Measurements from ENCODE around the gene GLI2. TPM values are rescaled to one million over a fixed set of nuclear protein-coding genes. Genes with fewer than 3 reads are reported as not detected.

GLI2 gene
- total and polyA plus RNA-seq, 9 of the 15 experiments (the other 6 are each of a cell fraction or from before 2014, with no cell fraction given), result 0.24 TPM; not detected in 8

DNA sequence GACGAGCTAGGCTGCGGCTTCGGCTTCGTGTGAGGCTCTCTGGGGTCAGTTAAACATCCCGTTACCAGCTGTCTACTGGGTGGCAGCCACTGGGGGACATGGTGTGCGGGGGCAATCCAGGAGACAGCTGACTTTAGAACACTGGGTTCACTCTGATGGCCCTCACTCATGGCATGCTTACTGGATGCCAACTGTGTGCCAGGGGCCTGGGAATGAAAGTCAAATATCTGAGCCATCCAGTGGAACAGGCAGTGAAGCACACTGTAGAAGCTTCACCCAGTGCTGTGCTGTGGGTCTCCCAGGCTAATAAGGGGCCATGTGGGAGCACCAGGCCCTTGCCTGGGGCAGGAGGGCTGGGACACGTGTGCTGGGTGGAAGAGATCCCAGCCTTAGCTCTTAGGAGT, 48.3 kb downstream of the GLI2 start:
- in situ Hi-C loops (cut with MboI), result no loop called here
- intact Hi-C loops (cut with micrococcal nuclease), result no loop called here
- Histone ChIP-seq H2AFZ (ENCODE audit: low read depth, low read length) (no peak overlapping the region), H3K79me2 (ENCODE audit: control insufficient read depth, insufficient read depth, low read length) (no peaks in the 10 kb centered on the region), H4K20me1 (replicated peaks; ENCODE audit: control insufficient read depth, insufficient read depth, low read length) (peaks cover 11% of the 10 kb centered on the region; the same call in 1 of the 2 replicates), H3K9ac (ENCODE audit: insufficient read depth in 1 of 2, low read depth in 2 of 2, low read length in 2 of 2) (no peak overlapping the region), H3K9me1 (ENCODE audit: control insufficient read depth, insufficient read depth, low read length) (no peaks in the 10 kb centered on the region), H3K4me1 (replicated peaks in 1 of 2; ENCODE audit: control insufficient read depth in 2 of 2, insufficient read depth in 2 of 2, low read length in 2 of 2) (no peaks in the 10 kb centered on the region), H3K9me3 (replicated peaks; ENCODE audit: control insufficient read depth, insufficient read depth, low read depth, low read length) (no peaks in the 10 kb centered on the region), H3K27ac (ENCODE audit: extremely low read depth, low read depth, low read length) (no peak overlapping the region), H3K4me3 (no peak overlapping the region), H3K36me3 (ENCODE audit: control insufficient read depth, insufficient read depth, low read length) (no peaks in the 10 kb centered on the region), H3K4me2 (ENCODE audit: insufficient read depth, low read length) (no peak overlapping the region), H3K27me3 (ENCODE audit: control insufficient read depth in 2 of 2, insufficient read depth in 2 of 2, low read length in 2 of 2) (peaks cover 4 to 60% of the 10 kb centered on the region in 2 experiments; a peak in 3 of 5 replicates)
- ATAC-seq, result no peak
- ChIA-PET POLR2A (interaction anchor here (0.6 to 1.0 kb wide), 5 partner anchors 8 to 93 kb away, joined by 3 to 4 read pairs (median 3); no protein-coding TSS in a partner anchor), CTCF (ENCODE audit: low intra/inter-chr PET ratio) (no interaction called here)
- BruUV-seq (replicated peaks), result no TSS peak
- TF ChIP-seq ZNF764 (CRISPR knock-in tag; IDR thresholded peaks at IDR 0.05; ENCODE audit: low read depth) (no peak), U2AF1 (optimal IDR thresholded peaks at IDR 0.05; ENCODE audit: low read depth, low read length) (no peak), HEY1 (CRISPR knock-in tag; IDR thresholded peaks at IDR 0.05; ENCODE audit: borderline replicate concordance) (no peak), SRSF1 (IDR thresholded peaks at IDR 0.05; ENCODE audit: low read depth, low read length) (no peak), TEAD1 (CRISPR knock-in tag; IDR thresholded peaks at IDR 0.05) (no peak), RBM14 (IDR thresholded peaks at IDR 0.05; ENCODE audit: borderline replicate concordance, insufficient read depth, low read depth, low read length) (no peak), KDM2B (CRISPR knock-in tag; IDR thresholded peaks at IDR 0.05) (no peak), ZNF212 (CRISPR knock-in tag; IDR thresholded peaks at IDR 0.05) (no peak), BACH1 (tag; IDR thresholded peaks at IDR 0.05) (no peak), FOXA3 (CRISPR knock-in tag; conservative IDR thresholded peaks at IDR 0.05 in 1 of 2, IDR thresholded peaks at IDR 0.05 in 1 of 2) (no peak), FOXK1 (CRISPR knock-in tag; IDR thresholded peaks at IDR 0.05; ENCODE audit: borderline replicate concordance) (no peak), MXI1 (IDR thresholded peaks at IDR 0.05; ENCODE audit: low read depth, low read length) (no peak), TCFL5 (CRISPR knock-in tag; conservative IDR thresholded peaks at IDR 0.05) (no peak), ZBED1 (IDR thresholded peaks at IDR 0.05) (no peak)
- TF ChIP-seq, protein P1, sequence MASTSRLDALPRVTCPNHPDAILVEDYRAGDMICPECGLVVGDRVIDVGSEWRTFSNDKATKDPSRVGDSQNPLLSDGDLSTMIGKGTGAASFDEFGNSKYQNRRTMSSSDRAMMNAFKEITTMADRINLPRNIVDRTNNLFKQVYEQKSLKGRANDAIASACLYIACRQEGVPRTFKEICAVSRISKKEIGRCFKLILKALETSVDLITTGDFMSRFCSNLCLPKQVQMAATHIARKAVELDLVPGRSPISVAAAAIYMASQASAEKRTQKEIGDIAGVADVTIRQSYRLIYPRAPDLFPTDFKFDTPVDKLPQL (IDR thresholded peaks at IDR 0.05; ENCODE audit: extremely low read depth, insufficient read length), result no peak
- TF ChIP-seq, protein P2, sequence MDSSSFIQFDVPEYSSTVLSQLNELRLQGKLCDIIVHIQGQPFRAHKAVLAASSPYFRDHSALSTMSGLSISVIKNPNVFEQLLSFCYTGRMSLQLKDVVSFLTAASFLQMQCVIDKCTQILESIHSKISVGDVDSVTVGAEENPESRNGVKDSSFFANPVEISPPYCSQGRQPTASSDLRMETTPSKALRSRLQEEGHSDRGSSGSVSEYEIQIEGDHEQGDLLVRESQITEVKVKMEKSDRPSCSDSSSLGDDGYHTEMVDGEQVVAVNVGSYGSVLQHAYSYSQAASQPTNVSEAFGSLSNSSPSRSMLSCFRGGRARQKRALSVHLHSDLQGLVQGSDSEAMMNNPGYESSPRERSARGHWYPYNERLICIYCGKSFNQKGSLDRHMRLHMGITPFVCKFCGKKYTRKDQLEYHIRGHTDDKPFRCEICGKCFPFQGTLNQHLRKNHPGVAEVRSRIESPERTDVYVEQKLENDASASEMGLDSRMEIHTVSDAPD (CRISPR knock-in tag; IDR thresholded peaks at IDR 0.05), result no peak
- TF ChIP-seq, protein P3, sequence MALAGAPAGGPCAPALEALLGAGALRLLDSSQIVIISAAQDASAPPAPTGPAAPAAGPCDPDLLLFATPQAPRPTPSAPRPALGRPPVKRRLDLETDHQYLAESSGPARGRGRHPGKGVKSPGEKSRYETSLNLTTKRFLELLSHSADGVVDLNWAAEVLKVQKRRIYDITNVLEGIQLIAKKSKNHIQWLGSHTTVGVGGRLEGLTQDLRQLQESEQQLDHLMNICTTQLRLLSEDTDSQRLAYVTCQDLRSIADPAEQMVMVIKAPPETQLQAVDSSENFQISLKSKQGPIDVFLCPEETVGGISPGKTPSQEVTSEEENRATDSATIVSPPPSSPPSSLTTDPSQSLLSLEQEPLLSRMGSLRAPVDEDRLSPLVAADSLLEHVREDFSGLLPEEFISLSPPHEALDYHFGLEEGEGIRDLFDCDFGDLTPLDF (CRISPR knock-in tag; IDR thresholded peaks at IDR 0.05), result no peak
- FAIRE-seq, result no peak
- 3% methylated on average over 7 of the region's 7 CpGs for WGBS (ENCODE audit: insufficient coverage, low coverage, missing lambda C conversion rate)
- no peak for DNase-seq (ENCODE audit: extremely low read depth in 1 of 4, low spot score in 3 of 4)

Data from K562 (cell line).